Osteoblast (primary cell): Measurements from ENCODE around the gene GP2. TPM values are rescaled to one million over a fixed set of nuclear protein-coding genes. Genes with fewer than 3 reads are reported as not detected.

ENCODE experiments used
- DNase-seq: peaks from one replicate; pipeline ENCODE4 v3.0.0; 2011; ENCODE audit warnings: low spot score, mixed read lengths; ENCODE audit not compliant: insufficient read length; ENCODE audit errors: missing footprints
- H2AFZ ChIP-seq: 2 replicates; pipeline ENCODE4 v1.6.0; 2011; ENCODE audit warnings: mild to moderate bottlenecking, low read length
- H3K27ac ChIP-seq: 2 replicates; pipeline ENCODE4 v1.5.1; 2011; ENCODE audit warnings: mild to moderate bottlenecking, low read depth, low read length, moderate library complexity
- H3K27me3 ChIP-seq: 2 replicates; pipeline ENCODE4 v1.6.0; 2012; ENCODE audit warnings: mild to moderate bottlenecking, control low read depth, inconsistent platforms, low read length, moderate library complexity; ENCODE audit not compliant: insufficient read depth
- H3K36me3 ChIP-seq: 2 replicates; pipeline ENCODE4 v1.5.1; 2011; ENCODE audit warnings: mild to moderate bottlenecking, low read length, control low read depth, moderate library complexity; ENCODE audit not compliant: insufficient read depth
- H3K4me1 ChIP-seq: 2 replicates; pipeline ENCODE4 v1.5.1; 2011; ENCODE audit warnings: mild to moderate bottlenecking, low read length, control low read depth, moderate library complexity; ENCODE audit not compliant: insufficient read depth
- H3K4me2 ChIP-seq: 2 replicates; pipeline ENCODE4 v1.6.0; 2011; ENCODE audit warnings: mild to moderate bottlenecking, low read length; ENCODE audit not compliant: insufficient read depth
- H3K4me3 ChIP-seq: fragments of 200-600 bp; sonication (generic); 3 replicates; pipeline ENCODE4 v1.5.1; 2012; ENCODE audit warnings: mild to moderate bottlenecking, low read length, inconsistent platforms; ENCODE audit not compliant: insufficient read depth
- H3K79me2 ChIP-seq: 2 replicates; pipeline ENCODE4 v1.6.0; 2012; ENCODE audit warnings: mild to moderate bottlenecking, low read length, control low read depth, inconsistent platforms; ENCODE audit not compliant: insufficient read depth
- H3K9me3 ChIP-seq: 2 replicates; pipeline ENCODE4 v1.5.1; 2011; ENCODE audit warnings: low read depth, low read length, control low read depth
- H4K20me1 ChIP-seq: 2 replicates; pipeline ENCODE4 v1.6.0; 2012; ENCODE audit warnings: mild to moderate bottlenecking, low read length, control low read depth; ENCODE audit not compliant: insufficient read depth
- total RNA-seq: library from RNA; depleted of rRNA; stranded (reverse); fragments of >200 nt; gene quantifications from 2 replicates; pipeline ENCODE4 v1.2.3, GENCODE V29; 2012
- TF ChIP-seq, protein P1 (sequence below): IDR thresholded peaks from 2 replicates; pipeline ENCODE4 v1.5.1; 2011; ENCODE audit warnings: mild to moderate bottlenecking, low read depth, low read length, moderate library complexity; ENCODE audit errors: extremely low read depth

The GP2 gene
- total RNA-seq, 1 donor: not detected

- TF ChIP-seq, protein P1, sequence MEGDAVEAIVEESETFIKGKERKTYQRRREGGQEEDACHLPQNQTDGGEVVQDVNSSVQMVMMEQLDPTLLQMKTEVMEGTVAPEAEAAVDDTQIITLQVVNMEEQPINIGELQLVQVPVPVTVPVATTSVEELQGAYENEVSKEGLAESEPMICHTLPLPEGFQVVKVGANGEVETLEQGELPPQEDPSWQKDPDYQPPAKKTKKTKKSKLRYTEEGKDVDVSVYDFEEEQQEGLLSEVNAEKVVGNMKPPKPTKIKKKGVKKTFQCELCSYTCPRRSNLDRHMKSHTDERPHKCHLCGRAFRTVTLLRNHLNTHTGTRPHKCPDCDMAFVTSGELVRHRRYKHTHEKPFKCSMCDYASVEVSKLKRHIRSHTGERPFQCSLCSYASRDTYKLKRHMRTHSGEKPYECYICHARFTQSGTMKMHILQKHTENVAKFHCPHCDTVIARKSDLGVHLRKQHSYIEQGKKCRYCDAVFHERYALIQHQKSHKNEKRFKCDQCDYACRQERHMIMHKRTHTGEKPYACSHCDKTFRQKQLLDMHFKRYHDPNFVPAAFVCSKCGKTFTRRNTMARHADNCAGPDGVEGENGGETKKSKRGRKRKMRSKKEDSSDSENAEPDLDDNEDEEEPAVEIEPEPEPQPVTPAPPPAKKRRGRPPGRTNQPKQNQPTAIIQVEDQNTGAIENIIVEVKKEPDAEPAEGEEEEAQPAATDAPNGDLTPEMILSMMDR: no peak
- Histone ChIP-seq H3K4me2 (no peak overlapping the region), H3K4me3 (no peak overlapping the region), H3K79me2 (no peaks in the 10 kb centered on the region), H2AFZ (no peak overlapping the region), H3K4me1 (no peaks in the 10 kb centered on the region), H3K27ac (no peak overlapping the region), H3K9me3 (no peaks in the 10 kb centered on the region), H4K20me1 (no peaks in the 10 kb centered on the region), H3K36me3 (no peaks in the 10 kb centered on the region), H3K27me3 (no peaks in the 10 kb centered on the region)
- DNase-seq: no peak
These were observed 7.9 kb downstream of the GP2 start for GRCh38 chr16:20319406-20319805.

DNA sequence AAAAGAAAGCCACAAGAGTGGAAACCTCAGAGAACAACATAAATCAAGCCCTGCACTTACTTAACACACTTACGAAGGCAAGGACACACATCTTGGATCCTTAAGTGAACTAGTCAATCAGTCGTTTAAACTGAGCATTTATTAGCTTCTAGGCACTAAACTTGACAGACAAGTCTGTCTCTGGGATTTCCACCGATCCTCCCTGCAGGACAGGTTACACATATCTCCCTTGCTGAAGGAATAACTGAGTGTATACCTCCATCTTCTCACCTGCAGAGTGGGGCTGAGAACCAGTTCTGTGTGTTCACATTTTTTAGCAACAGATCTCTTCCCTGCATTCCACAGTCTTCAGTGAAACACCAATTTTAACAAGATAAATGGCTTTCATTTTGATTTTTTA lies 8.9 kb downstream of the GP2 start:
- H3K4me1 ChIP-seq: no peaks in the 10 kb centered on the region
- TF ChIP-seq, protein P1: no peak
- no peak for DNase-seq

GRCh38 chr16:20318006-20318405 lies 9.3 kb downstream of the GP2 start:
- TF ChIP-seq, protein P1: no peak
- no peak overlapping the region for H2AFZ ChIP-seq
- no peak overlapping the region for H3K4me3 ChIP-seq
- H3K4me2 ChIP-seq: no peak overlapping the region
- DNase-seq: no peak
- H3K4me1 ChIP-seq: no peaks in the 10 kb centered on the region
- H3K27me3 ChIP-seq: no peaks in the 10 kb centered on the region
- no peaks in the 10 kb centered on the region for H3K79me2 ChIP-seq
- H3K36me3 ChIP-seq: no peaks in the 10 kb centered on the region
- H3K9me3 ChIP-seq: no peaks in the 10 kb centered on the region
- no peaks in the 10 kb centered on the region for H4K20me1 ChIP-seq
- H3K27ac ChIP-seq: no peak overlapping the region

More for the DNA sequence above, 8.9 kb downstream of the GP2 start:
- H3K27ac ChIP-seq: no peak overlapping the region
- H2AFZ ChIP-seq: no peak overlapping the region
- no peaks in the 10 kb centered on the region for H4K20me1 ChIP-seq
- no peaks in the 10 kb centered on the region for H3K27me3 ChIP-seq
- no peak overlapping the region for H3K4me2 ChIP-seq
- no peak overlapping the region for H3K4me3 ChIP-seq
- H3K79me2 ChIP-seq: no peaks in the 10 kb centered on the region
- H3K36me3 ChIP-seq: no peaks in the 10 kb centered on the region
- H3K9me3 ChIP-seq: no peaks in the 10 kb centered on the region

GRCh38 chr16:20317117-20317516 lies 10.2 kb downstream of the GP2 start:
- no peaks in the 10 kb centered on the region for H3K4me1 ChIP-seq
- H2AFZ ChIP-seq: no peak overlapping the region
- H3K79me2 ChIP-seq: no peaks in the 10 kb centered on the region
- H4K20me1 ChIP-seq: no peaks in the 10 kb centered on the region
- H3K9me3 ChIP-seq: no peaks in the 10 kb centered on the region
- no peak overlapping the region for H3K4me3 ChIP-seq
- H3K27me3 ChIP-seq: no peaks in the 10 kb centered on the region
- no peak overlapping the region for H3K27ac ChIP-seq
- DNase-seq: no peak
- no peak overlapping the region for H3K4me2 ChIP-seq
- TF ChIP-seq, protein P1: no peak
- H3K36me3 ChIP-seq: no peaks in the 10 kb centered on the region
